IPS-18c (cell line): Measurements from ENCODE around the gene PALS1.
"Not testable (repeated sequence)": the region's sequence is repeated elsewhere in the genome, so short reads cannot be mapped to it uniquely, and the experiment has no call there.

Experiments used
- H3K4me3 ChIP-seq: 2 replicates; pipeline ENCODE4 v1.7.0; 2013; ENCODE audit warnings: low read depth, mild to moderate bottlenecking, low read length, moderate library complexity; ENCODE audit not compliant: insufficient read depth
- H3K9me3 ChIP-seq: one replicate; pipeline ENCODE4 v1.6.1; 2013; ENCODE audit warnings: mild to moderate bottlenecking, low read length, moderate library complexity; ENCODE audit not compliant: control insufficient read depth, insufficient read depth

Gene PALS1

GRCh38 chr14:67242168-67242420 lies 859 bp downstream of the PALS1 start:
- Histone ChIP-seq H3K4me3 (peak overlapping the region; percentile 85), H3K9me3 (no peaks in the 10 kb centered on the region)

DNA sequence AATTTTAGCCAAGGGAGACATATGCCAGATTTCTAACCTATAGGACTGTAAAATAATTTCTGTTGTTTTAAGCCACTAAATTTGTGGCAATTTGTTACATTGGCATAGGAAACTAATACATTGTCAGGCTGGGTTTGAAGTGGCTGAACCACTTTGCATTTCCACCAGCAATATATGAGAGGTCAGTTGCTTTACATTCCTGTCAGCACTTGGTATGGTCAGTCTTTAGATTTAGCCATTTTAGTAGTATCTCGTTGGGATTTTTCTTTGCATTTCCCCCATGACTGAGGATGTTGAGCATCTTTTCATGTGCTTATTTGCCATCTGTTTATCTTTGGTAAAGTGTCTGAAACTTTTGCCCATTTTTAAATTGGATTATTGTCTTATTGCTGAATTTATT lies 3.9 kb downstream of the PALS1 start:
- Histone ChIP-seq H3K9me3 (no peaks in the 10 kb centered on the region), H3K4me3 (no peak overlapping the region)

- Histone ChIP-seq H3K4me3 (no peak overlapping the region; the same call in 1 of the 2 replicates), H3K9me3 (no peaks in the 10 kb centered on the region)
These were observed 10.5 kb downstream of the PALS1 start for GRCh38 chr14:67251573-67252226.

GRCh38 chr14:67253076-67253635 lies 11.9 kb downstream of the PALS1 start:
- Histone ChIP-seq H3K9me3 (no peaks in the 10 kb centered on the region), H3K4me3 (no peak overlapping the region)

DNA sequence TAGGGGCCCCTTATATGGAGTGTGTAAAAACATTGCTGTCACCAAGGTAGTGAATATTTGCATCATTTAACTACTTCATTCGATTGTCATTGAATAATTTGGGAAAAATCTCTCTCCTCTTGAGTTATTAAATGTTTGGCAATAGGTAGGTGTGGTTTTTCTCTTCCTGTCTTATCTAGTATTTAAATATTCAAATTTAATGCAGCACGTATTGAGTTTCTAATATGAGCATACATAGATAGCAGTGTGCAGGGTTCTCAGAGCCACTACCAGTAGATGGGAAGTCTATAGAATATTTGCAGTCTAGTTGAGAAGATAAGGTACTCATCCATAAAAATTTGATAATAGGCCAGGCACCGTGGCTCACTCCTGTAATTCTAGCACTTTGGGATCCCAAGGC lies 16.7 kb downstream of the PALS1 start:
- Histone ChIP-seq H3K4me3 (no peak overlapping the region), H3K9me3 (no peaks in the 10 kb centered on the region)

- Histone ChIP-seq H3K4me3 (no peak overlapping the region), H3K9me3 (no peaks in the 10 kb centered on the region)
These were observed 19.7 kb downstream of the PALS1 start for GRCh38 chr14:67260965-67261364.

GRCh38 chr14:67263499-67264149 lies 22.4 kb downstream of the PALS1 start:
- no peak overlapping the region for H3K4me3 ChIP-seq
- H3K9me3 ChIP-seq: no peaks in the 10 kb centered on the region

DNA sequence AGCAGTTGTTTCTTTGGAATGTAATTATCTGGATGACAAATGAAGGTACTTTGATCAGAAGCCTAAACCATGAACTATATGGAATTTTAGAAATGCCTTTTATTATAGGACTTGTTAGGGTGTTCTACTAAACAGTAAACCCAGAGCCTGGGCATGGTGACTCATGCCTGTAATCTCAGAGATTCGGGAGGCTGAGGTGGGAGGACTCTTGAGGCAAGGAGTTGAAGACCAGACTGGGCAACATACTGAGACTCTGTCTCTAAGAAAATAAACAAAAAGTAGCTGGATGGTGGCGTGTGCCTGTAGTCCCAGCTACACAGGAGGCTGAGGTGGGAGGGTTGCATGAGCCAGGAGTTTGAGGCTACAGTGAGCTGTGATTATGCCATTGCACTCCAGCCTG lies 23.9 kb downstream of the PALS1 start:
- H3K4me3 ChIP-seq: no peak overlapping the region
- H3K9me3 ChIP-seq: no peaks in the 10 kb centered on the region

DNA sequence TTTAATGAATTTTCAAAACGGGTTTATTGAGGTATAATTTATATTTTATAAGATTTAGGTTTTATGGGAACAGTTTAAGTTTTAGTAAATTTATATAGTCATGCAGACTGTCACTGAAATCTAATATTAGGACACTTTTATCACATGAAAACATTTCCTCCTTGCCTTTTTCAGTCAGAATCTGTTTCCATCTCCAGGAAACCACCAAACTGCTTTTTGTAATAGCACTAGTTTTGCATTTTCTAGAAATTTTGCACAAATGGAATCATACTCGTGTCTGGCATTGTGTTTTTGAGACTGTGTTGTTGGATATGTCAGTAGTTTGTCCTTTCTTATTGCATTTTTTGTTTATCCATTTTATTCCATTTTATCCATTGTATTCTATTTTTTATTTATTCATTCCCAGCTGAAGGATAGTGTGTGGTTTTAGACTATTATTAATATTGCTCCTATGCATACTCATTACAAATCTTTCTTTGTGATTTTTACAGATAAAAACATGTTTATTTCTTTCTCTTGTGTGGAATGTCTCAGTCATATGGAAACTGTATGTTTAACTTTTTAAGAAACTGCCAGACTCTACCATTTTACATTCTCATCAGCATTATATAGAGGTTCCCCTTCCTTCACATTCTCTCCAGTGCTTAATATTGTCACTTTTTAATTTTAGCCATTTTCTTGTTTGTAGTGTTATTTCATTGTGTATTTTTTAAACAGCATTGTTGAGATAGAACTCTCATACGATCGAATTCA lies 26.5 kb downstream of the PALS1 start:
- Histone ChIP-seq H3K9me3 (no peaks in the 10 kb centered on the region), H3K4me3 (peak overlapping the region; percentile 41; the same call in 1 of the 2 replicates)

DNA sequence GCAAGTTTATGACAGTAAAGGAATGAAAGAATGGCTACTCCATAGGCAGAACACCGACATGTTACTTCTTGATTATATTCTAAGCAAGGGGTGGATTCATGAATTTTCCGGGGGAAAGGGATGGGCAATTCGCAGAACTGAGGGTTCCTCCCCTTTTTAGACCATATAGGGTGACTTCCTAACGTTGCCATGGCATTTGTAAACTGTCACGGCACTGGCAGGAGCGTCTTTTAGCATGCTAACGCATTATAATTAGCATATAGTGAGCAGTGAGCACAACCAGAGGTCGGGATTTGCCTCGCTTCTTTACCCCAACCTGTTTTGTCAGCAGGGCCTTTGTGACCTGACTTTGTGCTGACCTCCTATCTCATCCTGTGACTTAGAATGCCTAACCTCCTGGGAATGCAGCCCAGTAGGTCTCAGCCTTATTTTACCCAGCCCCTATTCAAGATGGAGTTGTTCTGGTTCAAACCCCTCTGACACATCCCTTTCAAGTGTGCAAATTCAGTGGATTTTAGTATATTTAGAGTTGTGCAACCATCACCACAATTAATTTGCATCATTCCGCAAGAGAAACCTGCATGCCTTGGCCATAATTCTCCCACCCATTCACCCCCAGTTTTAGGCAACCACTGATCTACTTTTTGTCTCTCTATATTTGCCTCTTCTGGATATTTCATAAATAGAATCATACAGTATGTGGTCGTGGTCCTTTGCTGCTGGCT lies 27.4 kb downstream of the PALS1 start:
- Histone ChIP-seq H3K4me3 (peak overlapping the region; percentile 41; the same call in 1 of the 2 replicates), H3K9me3 (no peaks in the 10 kb centered on the region)

DNA sequence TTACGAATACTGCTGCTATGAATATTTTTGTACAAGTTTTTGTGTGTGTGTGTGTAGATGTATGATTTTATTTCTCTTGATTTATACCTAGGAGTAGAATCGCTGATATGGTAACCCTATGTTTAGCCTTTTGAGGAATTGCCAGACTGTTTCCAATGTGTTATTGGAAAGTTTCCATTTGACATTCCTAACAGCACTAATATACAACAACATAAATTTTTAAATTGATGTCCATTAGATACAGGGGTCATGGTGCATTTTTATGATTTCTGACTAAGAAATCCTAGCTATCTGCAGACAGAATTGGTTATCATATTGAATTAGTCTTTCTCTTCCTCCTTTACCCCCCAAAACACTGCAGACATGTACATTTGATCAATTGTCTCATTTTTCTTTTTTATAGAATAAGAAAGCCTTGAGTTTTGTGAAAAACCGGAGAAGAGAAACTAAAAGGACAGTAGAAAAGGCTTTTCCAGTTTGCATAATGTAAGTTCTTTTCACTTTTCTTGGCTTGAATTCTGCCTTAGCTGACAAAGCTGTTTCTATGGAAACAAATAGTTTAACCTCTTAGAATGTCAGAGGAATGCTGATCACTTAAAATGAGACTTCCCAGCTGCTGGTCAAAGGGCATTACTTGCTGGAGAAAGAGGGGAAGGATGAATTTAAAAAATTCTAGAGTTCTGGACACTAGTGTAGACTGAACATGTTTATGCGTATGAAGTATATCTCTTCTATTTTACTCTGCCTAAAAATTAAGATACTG lies 28.2 kb downstream of the PALS1 start:
- Histone ChIP-seq H3K4me3 (no peak overlapping the region), H3K9me3 (no peaks in the 10 kb centered on the region)

- H3K4me3 ChIP-seq: no peak overlapping the region
- H3K9me3 ChIP-seq: no peaks in the 10 kb centered on the region
These were observed 29.0 kb downstream of the PALS1 start for GRCh38 chr14:67270145-67270753.

DNA sequence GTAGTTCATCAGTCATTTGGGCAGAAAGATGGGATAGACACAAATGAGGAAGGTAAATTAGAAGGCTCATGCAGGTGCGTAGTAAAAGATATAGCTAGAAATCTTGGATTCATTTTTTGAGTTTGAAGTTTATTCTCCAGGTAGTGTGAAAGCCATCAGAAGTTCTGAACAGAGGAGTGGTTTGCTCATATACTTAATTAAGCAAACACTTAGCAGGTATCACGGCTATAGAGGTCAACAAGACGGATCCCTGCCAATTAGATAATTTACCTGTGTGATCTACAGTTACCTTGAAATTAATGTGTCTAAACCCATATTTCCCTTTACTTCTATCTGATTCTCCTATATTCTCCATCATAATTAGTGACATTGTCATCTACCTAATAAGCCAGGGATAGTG lies 29.7 kb downstream of the PALS1 start:
- no peak overlapping the region for H3K4me3 ChIP-seq
- no peaks in the 10 kb centered on the region for H3K9me3 ChIP-seq

GRCh38 chr14:67273281-67273680 lies 32.0 kb downstream of the PALS1 start:
- H3K4me3 ChIP-seq, H3K9me3 ChIP-seq: not testable (repeated sequence)

DNA sequence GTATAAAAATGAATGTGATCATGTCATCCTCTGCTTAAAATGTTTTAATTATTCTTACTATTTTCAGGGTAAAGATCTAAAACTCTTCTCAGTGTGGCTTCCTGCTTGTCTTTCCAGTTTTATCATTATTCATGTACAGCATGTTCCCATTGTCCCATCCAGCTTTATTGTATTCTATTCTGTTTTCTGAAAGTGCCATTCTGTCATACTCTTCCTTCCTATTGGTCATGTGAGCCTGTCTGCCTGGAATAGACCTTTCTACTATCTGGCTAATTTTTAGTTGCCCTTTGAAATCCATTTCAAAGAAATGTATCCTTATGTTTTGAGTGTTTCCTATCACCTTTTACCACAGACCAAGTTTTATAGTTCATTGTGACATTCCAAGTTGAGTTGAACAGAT lies 34.9 kb downstream of the PALS1 start:
- Histone ChIP-seq H3K4me3 (no peak overlapping the region), H3K9me3 (no peaks in the 10 kb centered on the region)

GRCh38 chr14:67280506-67280905 lies 39.3 kb downstream of the PALS1 start:
- Histone ChIP-seq H3K9me3 (no peaks in the 10 kb centered on the region), H3K4me3 (no peak overlapping the region)
